ENCODE data around the gene ABCF3.
"Not testable (repeated sequence)": the region's sequence is repeated elsewhere in the genome, so short reads cannot be mapped to it uniquely, and the experiment has no call there.

The ABCF3 gene

DNA sequence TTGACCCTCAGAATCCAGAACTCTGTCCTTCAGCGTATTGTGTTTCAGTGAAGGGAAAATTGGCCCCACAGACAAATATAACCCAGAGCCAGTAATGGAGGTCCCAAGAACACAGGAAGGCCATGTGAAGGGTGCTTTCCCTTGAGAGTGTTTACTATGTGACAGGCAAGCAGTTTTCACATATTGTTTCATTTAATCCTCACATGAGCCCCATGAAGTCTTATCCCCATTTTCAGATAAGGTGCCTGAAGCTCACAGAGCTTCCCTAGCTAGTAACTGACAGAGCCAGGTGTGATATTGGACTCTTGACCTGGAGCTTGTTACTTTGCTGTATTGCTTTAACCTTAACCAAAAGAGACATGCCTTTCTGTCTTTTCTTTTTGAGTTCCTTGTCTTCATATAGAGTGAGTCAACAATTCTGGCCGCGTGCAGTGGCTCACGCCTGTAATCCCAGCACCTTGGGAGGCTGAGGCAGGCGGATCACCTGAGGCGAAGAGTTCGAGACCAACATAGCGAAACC is 40.2 kb upstream of the ABCF3 start:
- in situ Hi-C loops (cut with MboI; ENCODE audit: low sequenced_read_pairs, unreplicated experiment), result no loop called here

DNA sequence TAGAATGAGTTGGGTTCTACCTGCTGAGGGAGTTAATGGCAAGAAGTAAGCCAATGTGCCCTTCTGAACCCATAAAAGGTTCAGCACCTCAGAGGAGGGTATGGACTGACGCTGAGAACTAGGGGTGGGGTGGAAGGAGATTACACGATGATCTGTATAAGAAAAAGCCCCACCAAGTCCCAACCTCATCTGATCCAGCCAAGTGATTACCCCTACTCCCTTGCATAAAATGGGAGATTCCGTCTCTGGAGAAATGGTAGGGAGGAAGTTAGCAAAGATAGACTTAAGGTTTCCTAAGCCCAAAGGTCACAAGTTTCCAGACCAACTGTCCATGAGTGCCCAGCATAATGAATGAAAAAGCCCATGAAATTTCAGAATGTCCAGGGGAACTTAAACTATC is 37.9 kb upstream of the ABCF3 start:
- in situ Hi-C loops (cut with MboI; ENCODE audit: low sequenced_read_pairs, unreplicated experiment), result no loop called here
- DNase-seq (ENCODE audit: low spot score), result no peak
- TF ChIP-seq, protein P1, sequence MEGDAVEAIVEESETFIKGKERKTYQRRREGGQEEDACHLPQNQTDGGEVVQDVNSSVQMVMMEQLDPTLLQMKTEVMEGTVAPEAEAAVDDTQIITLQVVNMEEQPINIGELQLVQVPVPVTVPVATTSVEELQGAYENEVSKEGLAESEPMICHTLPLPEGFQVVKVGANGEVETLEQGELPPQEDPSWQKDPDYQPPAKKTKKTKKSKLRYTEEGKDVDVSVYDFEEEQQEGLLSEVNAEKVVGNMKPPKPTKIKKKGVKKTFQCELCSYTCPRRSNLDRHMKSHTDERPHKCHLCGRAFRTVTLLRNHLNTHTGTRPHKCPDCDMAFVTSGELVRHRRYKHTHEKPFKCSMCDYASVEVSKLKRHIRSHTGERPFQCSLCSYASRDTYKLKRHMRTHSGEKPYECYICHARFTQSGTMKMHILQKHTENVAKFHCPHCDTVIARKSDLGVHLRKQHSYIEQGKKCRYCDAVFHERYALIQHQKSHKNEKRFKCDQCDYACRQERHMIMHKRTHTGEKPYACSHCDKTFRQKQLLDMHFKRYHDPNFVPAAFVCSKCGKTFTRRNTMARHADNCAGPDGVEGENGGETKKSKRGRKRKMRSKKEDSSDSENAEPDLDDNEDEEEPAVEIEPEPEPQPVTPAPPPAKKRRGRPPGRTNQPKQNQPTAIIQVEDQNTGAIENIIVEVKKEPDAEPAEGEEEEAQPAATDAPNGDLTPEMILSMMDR (IDR thresholded peaks at IDR 0.05; ENCODE audit: borderline replicate concordance, control extremely low read depth, extremely low read depth, insufficient read depth, missing control alignments), result no peak

More for the DNA sequence above, 40.2 kb upstream of the ABCF3 start:
- TF ChIP-seq, protein P1 (IDR thresholded peaks at IDR 0.05; ENCODE audit: borderline replicate concordance, control extremely low read depth, extremely low read depth, insufficient read depth, missing control alignments), result no peak
- DNase-seq (ENCODE audit: low spot score), result no peak

DNA sequence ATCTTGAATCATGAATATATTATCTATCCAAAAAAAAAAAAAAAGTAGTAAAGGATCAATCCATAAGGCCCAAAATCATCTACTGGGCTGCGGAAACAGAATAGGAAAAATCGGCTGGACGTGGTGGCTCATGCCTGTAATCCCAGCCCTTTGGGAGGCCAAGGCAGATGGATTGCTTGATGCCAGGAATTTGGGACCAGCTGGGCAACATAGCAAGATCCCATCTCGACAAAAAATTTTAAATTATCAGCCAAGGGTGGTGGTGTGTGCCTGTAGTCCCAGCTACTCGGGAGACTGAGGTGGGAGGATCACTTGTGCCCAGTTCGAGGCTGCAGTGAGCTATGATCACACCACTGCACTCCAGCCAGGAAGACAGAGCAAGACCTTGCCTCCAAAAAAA is 36.9 kb upstream of the ABCF3 start:
- in situ Hi-C loops (cut with MboI; ENCODE audit: low sequenced_read_pairs, unreplicated experiment), result no loop called here
- TF ChIP-seq, protein P1 (IDR thresholded peaks at IDR 0.05; ENCODE audit: borderline replicate concordance, control extremely low read depth, extremely low read depth, insufficient read depth, missing control alignments), result no peak
- DNase-seq (ENCODE audit: low spot score), result no peak

DNA sequence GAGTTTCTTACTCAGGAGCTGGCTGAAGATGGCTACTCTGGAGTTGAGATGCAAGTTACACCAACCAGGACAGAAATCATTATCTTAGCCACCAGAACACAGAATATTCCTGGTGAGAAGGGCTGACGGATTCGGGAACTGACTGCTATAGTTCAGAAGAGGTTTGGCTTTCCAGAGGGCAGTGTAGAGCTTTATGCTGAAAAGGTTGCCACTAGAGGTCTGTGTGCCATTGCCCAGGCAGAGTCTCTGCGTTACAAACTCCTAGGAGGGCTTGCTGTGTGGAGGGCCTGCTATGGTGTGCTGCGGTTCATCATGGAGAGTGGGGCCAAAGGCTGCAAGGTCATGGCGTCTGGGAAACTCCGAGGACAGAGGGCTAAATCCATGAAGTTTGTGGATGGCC is 36.2 kb upstream of the ABCF3 start:
- in situ Hi-C loops (cut with MboI; ENCODE audit: low sequenced_read_pairs, unreplicated experiment); DNase-seq (ENCODE audit: low spot score): not testable (repeated sequence)

DNA sequence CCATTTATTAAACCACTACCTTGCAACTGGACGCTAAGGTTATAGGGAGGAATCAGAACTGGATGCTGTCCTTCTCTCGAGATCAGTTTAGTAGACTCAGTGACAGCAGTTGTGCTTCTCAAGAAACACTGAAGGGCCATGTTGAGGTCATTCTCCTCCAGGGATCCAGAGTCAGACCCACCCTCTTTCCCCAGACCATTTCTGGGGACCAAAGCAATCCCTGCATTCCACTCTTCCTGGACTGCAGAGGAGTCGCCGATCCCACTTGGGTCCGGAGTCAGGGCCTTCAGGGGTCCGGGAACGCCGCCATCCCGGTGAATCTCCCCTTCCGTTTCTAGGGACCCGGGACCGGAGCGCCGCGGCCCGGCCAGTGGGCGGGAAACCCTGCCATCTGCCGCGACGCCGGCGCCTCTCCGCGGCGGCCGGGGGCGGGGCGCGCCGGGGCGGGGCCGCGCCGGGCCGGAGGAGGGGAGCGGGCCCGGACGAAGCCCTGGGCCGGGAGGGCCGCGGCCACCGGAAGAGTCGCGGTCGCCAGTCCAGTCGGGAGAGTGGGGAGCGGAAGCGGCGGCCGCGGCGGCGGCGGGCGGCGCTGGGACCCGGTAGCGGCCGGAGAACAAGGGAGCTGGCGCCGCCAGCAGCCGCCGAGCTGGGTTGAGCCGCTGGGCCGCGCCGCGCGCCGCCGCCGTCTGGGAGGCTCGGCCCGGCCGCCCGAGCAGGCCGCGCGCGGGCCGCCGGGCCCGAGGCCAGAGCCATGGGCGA is 30.9 kb upstream of the ABCF3 start, which contains the start of gene DVL3:
Gene DVL3, plus strand, starts transcription at position 493 of the 759 bp plus-strand sequence. Its CDS starts 259 bp downstream, at position 752.
- TF ChIP-seq, protein P1 (IDR thresholded peaks at IDR 0.05; ENCODE audit: borderline replicate concordance, control extremely low read depth, extremely low read depth, insufficient read depth, missing control alignments), result no peak
- DNase-seq (ENCODE audit: low spot score), result peak; percentile 94
- in situ Hi-C loops (cut with MboI; ENCODE audit: low sequenced_read_pairs, unreplicated experiment), result no loop called here

DNA sequence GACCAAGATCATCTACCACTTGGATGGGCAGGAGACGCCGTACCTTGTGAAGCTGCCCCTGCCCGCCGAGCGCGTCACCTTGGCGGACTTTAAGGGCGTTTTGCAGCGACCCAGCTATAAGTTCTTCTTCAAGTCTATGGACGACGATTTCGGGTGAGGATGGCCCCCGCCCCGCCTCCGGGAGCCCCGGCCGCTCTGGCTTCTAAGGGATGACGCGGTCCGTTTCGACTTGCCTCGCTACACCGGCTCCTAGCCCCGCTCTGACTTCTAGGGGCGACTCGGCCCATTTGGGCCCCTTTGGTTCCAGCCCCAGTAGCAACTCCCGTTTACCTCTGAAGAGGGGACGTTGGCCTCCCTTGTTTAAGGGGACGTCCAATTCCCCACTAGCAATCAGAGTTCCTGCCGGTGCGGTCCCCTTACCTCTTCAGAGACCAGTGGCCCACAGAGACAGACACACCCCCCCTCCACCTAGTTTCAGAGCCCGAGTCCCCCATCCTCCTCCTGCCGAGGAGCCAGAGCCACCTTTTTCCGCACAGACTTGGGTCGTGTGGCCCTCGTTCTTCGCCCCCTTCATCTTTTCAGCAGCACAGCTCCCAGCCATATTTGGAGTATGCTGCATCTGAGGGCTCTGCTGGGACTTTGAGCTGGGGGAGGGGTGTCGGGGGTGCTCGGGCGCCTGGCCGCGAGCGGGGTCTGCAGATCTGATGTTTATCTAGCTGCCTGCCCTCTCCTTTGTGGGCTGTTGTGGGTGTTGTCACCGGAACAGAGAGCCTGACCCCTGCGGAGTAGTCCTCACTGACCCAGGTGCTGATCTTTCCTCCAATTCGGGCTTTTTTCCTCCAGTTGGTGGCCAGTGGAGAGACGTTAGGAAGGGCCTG is 30.1 kb upstream of the ABCF3 start:
- TF ChIP-seq, protein P1 (IDR thresholded peaks at IDR 0.05; ENCODE audit: borderline replicate concordance, control extremely low read depth, extremely low read depth, insufficient read depth, missing control alignments), result no peak
- in situ Hi-C loops (cut with MboI; ENCODE audit: low sequenced_read_pairs, unreplicated experiment), result no loop called here
- DNase-seq (ENCODE audit: low spot score), result peak; percentile 65
